GM19351 (cell line): ENCODE data around the gene NRSN2.
A peak's percentile ranks its signal among the peaks of the same experiment; 100 is the strongest.
"Not testable (repeated sequence)": the region's sequence is repeated elsewhere in the genome, so short reads cannot be mapped to it uniquely, and the experiment has no call there.

ENCODE experiments used
- ATAC-seq: cut with Tn5 transposase; IDR thresholded peaks from one replicate; pipeline ENCODE4 v1.9.1; 2021; ENCODE audit warnings: mild to moderate bottlenecking, moderate library complexity; ENCODE audit not compliant: unreplicated experiment

The NRSN2 gene

DNA sequence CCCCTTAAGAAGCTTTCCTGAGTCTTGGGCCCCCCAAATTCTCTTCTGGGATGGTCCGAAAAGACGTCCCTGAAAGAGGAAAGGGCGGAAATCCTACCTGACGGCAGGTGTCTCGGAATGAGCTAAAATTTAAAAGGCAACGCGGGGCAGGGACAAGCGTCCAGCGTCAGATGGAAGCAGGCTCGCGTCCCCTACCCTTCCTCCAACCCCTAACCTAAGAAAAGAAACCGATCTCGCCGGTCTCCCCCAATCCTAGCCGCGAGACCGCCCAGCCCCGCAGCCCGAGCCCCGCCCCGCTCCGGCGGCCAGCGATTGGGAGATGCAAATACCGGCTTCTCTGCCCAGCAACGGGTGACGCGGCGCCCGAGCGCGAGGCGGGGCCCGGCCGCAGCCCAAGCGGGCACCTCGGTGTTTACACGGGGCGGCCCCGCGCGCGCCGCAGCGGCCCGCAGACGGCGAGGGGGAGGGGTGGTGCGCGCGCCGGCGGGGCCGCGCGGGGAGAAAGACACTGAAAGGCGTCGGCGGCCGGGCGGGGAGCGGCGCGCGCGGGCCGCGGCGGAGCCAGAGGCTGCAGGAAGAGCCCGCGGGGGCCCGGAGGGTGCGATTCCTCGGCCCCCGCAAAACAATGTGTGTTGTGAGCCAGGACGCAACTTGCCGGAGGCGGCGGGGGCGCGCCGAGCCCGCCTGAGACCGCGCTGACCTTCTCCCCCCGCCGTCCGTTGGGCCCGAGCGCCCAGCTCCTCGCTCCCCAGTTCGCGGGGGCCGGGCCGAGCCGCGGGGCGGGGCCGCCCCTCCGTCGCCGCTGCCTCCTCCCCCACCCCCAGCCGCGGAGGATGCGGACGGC, 21.6 kb upstream of the NRSN2 start, which contains the start of gene SOX12:
SOX12 (plus strand) TSS at position 508 of the 844 bp plus-strand sequence. CDS start 373 bp downstream, outside the sequence.
- ATAC-seq: peak; percentile 76

- peak; percentile 7 for ATAC-seq
Observed at GRCh38 chr20:325889-326644, 20.8 kb upstream of the NRSN2 start.

GRCh38 chr20:326645-327185, 20.2 kb upstream of the NRSN2 start:
- no peak for ATAC-seq

- ATAC-seq: no peak
Observed at GRCh38 chr20:327186-328026, 19.5 kb upstream of the NRSN2 start.

GRCh38 chr20:328027-328974, 18.6 kb upstream of the NRSN2 start:
- ATAC-seq: no peak

DNA sequence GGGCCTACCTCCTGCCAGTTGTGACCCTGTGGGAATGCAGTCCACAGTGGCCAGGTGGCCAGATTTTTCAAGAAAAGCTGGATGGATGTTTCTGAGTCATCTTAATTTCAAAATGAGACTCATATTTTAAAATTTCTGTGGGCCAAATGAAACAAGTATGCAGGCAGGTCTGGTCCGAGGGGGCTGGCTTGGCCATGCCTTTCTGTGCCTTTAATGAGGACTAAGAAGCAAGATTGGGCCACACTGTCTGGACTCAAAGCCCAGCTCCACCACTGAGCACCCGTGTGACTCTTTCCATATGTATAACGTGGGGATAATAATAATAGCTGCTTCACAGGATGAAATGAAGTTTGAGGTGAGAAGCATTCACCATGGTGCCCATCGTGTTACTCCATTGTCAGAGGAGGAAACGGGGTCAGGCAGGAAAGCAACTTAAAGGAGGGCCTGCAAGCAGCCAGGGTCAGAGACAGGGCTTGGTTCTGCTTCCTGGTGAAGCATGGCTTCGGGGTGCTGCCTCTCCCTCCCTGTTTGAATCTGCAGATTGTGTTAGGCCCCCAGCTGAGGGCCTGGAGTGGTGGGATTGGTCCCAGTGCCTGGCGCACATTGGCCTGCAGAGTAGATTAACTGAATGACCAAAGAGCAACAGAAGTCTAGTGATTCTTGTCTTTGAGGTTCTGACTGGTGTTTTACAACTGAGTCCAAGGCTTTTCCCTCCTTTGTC, 17.8 kb upstream of the NRSN2 start:
- ATAC-seq: no peak

DNA sequence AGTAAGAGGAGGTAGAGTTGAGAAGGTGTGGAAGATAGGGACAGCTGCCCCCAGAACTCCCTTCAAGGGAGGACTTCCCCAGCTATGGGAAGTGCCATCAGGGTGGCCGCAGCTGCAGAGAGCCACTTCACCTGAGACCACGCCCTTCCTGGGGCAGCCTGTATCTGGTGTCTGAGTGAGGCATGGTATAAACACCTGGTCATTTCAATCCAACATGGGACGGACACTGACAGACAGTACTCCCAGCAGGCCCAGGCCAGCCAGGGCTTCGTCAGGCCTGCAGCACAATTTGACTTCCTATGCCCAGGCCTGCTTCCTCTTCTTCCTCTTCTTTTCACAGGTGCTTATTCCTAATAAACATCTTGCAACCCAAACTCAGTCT, 17.1 kb upstream of the NRSN2 start:
- no peak for ATAC-seq

DNA sequence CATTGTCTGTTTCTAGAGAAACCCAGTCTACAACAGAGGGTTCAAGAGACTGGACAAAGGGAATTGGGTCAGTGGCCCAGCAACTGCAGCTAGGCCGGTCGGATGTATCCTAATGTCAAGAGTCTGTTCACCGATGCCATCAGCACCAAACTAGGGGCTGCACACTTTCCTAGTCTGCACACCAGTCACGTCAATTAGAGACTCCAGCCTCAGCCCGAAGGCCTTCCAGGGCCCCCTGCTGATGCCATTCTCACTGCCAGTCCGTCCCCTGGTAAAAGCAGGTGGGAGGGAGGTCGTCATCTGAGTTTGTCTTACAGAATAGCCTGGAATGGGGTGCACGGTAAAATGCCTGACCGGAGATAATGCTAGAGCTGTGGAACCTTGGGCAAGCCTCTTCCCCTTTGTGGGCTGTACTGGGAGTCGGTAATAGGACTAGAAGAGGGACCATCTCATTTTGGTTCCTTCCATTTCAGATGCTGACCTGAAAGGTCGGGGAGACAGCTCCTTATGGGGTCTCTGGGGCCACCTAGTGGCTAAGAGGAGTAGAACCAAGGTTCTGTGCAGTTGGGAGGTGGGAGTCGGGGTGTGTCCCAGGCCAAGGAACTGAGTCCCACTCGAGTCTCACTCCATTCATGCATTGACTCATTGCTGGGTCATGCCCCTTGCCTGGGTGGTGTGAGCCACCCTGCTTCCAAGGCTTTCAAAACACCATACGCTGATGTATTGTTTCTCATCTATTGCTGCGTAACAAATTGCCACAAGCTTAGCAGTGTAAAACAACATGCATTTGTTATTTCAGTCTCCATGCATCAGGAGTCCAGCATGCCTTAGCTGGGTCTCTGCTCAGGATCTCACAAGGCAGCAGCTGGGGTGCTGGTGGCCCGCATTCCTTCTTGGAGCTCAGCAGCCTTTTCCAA, 16.4 kb upstream of the NRSN2 start:
- ATAC-seq: peak; percentile 44

GRCh38 chr20:334578-334977, 12.3 kb upstream of the NRSN2 start:
- ATAC-seq: no peak

DNA sequence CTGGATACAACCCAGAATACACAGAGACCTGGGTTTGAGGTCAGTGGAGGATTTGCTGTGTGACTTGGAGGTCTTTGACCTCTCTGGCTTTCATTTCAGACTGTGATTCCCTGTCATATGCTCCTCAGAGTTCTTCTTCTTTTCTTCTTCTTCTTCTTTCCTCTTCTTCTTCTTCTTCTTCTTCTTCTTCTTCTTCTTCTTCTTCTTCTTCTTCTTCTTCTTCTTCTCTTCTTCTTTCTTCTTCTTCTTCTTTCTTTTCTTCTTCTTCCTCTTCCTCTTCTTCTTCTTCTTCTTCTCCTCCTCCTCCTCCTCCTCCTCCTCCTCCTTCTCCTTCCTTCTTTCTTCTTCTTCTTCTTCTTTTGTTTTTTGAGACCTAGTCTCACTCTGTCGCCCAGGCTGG, 10.9 kb upstream of the NRSN2 start:
- not testable (repeated sequence) for ATAC-seq

- no peak for ATAC-seq
Observed at GRCh38 chr20:341682-342081, 5.2 kb upstream of the NRSN2 start.

DNA sequence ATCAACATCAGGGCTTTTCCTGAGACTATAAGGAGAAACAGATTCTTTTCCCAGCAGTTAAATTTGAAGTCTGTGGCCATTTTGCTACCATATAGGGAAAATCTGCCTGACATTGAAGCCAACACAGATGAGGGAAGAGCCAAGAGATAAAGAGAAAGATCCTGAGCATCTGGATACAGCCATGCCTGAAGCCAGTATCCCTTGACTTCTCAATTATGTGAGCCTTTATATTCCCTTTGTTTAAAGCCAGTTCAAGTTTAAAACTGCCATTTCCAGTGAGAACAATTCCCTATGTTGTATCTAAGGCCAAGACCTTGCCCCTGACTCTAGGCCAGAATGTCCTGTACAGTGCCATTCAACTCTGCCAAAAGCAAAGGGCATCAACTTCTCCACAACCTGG, 3.8 kb upstream of the NRSN2 start:
- no peak for ATAC-seq

DNA sequence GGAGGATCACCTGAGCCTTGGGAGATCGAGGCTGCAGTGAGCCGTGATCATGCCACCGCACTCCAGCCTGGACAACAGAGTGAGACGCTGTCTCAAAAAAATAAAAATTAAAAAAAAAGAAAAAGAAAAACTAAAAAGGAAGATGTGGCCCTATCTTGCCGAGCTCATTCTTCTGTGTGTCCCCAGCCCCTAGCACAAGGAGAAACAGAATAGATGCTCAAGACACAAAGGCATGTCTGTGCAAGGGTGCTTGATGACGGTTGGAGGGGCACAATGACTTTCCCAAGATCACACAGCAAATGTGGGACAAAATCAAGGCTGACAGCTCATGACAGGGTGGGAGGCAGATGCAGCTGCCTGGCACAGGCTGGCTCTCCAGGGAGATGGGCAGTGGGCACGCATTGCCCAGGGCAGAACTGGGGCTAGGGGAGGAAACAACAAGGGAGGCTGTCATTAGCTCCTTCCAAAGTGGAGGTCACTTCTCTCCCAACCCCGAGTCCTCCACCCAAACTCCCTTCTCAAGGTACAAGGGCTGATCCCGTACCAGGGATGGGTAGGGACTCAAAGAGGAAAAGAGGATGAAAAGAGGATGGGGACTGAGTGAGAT, 775 bp upstream of the NRSN2 start:
- ATAC-seq: no peak

GRCh38 chr20:347317-347639, 367 bp downstream of the NRSN2 start:
- ATAC-seq: peak; percentile 8

GRCh38 chr20:347640-348484, 951 bp downstream of the NRSN2 start:
- peak; percentile 82 for ATAC-seq

DNA sequence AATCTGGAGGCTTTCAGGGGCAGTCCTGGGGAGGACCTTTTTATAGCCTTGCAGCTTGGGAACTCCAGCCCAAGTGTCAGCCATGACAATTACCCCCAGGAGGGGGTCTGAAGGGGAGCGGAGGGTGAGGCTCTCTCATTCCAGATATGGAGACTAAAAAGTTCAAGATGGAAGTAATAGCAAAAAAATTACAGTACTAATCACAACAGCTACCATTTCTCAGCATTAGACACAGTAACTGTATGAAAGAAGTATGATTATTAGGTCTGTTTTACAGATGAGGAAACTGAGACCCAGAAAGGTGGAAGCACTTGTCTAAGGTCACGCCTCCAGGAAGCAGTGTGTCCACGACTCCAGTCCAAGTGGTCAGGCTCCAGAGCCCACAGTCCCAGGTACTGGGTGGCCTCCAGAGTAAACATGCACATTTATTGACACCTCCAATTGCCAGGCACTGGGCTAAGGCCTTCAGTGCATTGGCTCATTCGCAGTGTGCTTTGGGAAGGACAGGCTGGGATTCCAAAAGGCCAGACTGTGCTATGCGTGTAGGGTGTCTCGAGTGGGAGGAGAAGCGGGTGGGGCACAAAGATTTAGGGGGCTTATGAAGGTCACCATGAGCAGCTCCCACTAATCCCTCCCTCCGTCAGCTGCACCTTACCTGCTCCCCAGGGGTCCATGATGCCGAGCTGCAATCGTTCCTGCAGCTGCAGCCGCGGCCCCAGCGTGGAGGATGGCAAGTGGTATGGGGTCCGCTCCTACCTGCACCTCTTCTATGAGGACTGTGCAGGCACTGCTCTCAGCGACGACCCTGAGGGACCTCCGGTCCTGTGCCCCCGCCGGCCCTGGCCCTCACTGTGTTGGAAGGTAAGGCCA, 2.3 kb downstream of the NRSN2 start:
- ATAC-seq: no peak
